AG10803 (cell line): ENCODE measurements around the gene ARHGAP24.

Experiments used
- DNase-seq: peaks from one replicate; pipeline ENCODE4 v3.0.0; 2010; ENCODE audit warnings: low read depth
- H3K4me3 ChIP-seq: 2 replicates; pipeline ENCODE4 v1.5.1; 2011; ENCODE audit warnings: mild to moderate bottlenecking, low read length, control low read depth
- TF ChIP-seq, protein P1 (sequence below): conservative IDR thresholded peaks from 2 replicates; pipeline ENCODE4 v1.5.1; 2011; ENCODE audit warnings: mild to moderate bottlenecking, low read length, control low read depth, inconsistent platforms

ARHGAP24 gene

DNA sequence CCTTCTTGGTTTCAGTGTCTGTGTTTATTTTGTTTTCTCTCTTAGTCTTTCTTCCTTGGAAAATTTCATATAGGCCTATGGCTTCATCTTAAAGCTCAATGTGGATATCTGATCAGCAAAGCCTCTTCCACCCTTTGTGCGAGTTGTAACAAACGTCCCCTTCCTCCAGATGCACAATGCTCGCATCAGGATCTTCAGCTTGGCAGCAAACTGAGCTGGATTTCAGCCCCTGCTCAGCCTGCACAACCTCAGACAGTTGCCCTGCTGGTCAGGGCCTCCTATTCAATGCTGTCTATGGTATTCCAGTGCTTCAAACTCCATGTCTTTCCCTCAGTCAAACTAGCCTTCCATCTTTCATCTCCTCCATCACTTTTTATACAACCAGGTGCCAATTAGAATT lies 309.4 kb downstream of the ARHGAP24 start:
- no peak for DNase-seq
- TF ChIP-seq, protein P1, sequence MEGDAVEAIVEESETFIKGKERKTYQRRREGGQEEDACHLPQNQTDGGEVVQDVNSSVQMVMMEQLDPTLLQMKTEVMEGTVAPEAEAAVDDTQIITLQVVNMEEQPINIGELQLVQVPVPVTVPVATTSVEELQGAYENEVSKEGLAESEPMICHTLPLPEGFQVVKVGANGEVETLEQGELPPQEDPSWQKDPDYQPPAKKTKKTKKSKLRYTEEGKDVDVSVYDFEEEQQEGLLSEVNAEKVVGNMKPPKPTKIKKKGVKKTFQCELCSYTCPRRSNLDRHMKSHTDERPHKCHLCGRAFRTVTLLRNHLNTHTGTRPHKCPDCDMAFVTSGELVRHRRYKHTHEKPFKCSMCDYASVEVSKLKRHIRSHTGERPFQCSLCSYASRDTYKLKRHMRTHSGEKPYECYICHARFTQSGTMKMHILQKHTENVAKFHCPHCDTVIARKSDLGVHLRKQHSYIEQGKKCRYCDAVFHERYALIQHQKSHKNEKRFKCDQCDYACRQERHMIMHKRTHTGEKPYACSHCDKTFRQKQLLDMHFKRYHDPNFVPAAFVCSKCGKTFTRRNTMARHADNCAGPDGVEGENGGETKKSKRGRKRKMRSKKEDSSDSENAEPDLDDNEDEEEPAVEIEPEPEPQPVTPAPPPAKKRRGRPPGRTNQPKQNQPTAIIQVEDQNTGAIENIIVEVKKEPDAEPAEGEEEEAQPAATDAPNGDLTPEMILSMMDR, result no peak
- H3K4me3 ChIP-seq, result no peak overlapping the region

DNA sequence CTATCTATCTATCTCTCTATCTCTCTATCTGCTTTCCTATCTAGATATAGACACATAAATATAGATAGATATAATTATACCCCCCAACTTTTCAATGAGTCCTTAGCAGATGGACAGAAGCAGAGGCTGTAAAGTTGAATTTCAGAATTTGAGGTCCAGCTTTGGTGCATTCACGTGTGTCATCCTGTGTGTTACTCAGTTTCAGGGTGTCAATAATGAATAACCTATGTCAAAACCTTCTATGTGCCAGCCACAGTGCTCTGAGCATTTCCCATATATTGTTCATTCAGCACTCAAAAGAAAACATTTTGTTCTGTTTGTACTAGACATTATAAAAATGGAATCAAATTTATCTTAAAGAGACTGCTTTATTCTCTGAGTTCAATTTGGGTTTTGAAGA lies 310.0 kb downstream of the ARHGAP24 start:
- TF ChIP-seq, protein P1, result no peak
- DNase-seq, result no peak

DNA sequence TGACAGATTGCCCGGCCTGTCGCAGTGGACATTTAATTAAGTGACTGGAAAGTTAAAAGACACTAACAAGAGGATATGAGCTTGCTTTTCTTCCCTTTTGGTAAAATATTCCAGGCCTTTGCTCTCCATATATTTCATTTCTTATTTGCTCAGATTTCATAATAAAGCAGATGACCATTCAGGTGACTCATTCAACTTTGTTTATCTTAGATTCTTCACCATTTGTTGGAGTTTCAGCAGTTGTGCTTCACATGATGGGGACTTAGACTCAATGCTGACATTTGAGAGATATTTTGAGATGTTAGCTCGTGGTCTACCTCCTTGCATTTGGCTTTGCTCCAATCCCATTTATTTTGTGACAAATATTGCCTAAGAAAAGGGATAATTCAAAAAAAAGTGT lies 312.2 kb downstream of the ARHGAP24 start:
- TF ChIP-seq, protein P1, result no peak
- peak; percentile 85 for DNase-seq
- no peak overlapping the region for H3K4me3 ChIP-seq

More for the DNA sequence above, 310.0 kb downstream of the ARHGAP24 start:
- no peak overlapping the region for H3K4me3 ChIP-seq

DNA sequence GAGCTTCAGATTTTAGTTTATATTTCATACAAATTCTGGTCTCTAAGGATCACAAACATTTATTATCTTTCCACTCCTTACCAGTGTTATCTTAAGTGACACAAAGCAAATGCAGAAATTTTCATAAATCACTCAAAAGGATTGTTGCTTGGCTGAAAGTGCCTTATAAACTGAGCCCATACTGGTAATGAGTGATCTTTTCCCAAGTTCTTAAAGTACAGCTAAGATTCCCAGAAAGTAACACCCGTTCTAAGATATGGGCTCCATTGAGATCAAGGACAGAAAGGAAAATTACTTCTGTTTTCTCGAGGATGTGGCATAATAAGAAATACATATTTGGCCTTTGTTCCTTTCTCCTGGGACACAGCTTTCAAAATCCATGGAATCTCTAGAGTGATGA lies 313.7 kb downstream of the ARHGAP24 start:
- H3K4me3 ChIP-seq, result no peak overlapping the region
- TF ChIP-seq, protein P1, result no peak
- DNase-seq, result no peak

DNA sequence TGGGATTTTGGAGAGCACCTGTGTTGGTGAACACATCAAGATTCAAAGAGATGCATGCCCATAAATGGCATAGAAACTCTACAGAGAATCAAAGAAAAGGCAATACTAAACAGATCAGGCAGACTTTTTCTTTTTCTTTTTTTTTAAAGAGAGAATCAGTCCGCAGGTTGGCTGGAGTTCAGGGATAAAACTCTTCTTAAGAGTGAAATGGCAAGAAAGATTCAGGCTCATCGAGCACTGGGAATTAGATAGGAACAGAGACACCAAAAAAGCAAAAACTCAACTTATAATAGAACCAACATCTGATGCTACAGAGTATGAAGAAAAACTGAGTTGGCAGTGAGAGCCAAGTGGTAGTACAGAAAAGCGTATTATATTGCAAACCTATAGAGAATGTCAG lies 314.3 kb downstream of the ARHGAP24 start:
- TF ChIP-seq, protein P1, result no peak
- no peak overlapping the region for H3K4me3 ChIP-seq
- no peak for DNase-seq

DNA sequence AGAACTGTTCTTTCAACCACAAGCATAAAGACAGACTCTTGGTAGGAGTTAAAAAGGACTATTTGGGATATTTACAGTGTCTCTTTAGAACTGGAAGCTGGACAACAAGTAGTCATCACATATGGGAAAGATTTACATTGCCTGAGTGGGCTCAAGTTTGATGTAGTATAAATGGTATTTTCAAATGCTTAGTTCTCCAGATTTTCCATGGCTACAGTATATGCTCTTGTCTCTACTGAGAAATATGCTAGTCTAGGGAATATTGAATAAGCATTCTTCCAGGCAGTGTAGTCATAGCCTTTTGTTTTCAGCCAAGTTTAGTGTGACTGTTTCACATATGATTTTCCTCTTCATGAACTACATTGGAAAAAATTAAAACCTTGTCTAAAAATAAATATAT lies 315.6 kb downstream of the ARHGAP24 start:
- TF ChIP-seq, protein P1, result no peak
- no peak overlapping the region for H3K4me3 ChIP-seq
- DNase-seq, result peak; percentile 88

DNA sequence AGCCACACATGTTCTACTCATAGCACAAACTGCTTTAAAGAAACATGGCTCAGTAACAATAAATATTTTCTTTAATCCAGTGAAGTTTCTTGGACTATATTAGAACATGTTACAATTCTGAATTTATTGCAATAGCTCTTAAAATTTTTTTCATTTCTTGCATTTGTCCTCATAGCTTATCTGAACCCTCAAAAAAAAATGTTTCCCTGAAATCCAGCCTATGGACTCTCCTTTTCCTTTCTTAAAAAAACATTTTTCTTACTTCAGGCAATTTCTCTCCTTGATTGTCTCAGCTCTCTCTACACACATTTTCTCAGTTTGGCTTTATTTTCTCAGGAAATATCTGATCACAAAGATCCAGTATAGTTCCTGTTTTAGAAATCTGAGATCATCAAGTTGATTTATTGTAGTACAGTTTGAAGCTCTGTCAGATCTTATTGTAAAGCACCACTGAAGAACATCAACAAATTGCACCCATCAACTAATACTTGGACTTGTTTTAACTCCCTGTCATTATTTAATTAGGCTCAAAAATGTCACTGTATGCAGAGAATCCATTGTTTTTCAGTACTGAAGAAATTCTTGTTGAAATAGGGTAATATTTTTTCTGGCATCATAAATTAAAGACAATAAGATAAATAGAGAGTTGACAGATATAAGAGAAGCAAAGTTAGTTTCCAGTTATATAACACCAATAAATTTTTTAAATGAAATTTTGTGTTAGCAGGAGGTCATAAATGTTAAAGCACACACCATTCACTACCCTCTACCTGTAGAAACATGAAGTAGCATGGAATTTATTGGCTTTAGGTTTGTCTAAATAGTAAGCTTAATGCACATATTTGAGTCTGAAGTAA lies 317.7 kb downstream of the ARHGAP24 start:
- TF ChIP-seq, protein P1, result no peak
- no peak for DNase-seq
- no peak overlapping the region for H3K4me3 ChIP-seq
